Parathyroid adenoma (tissue), 2 donors: ENCODE results near the gene NMNAT1.
A peak's percentile ranks its signal among the peaks of the same experiment; 100 is the strongest.

Experiments used
- H2AFZ ChIP-seq: fragments of 300-600 bp; sonication (generic); one replicate; pipeline ENCODE4 v1.7.0; 2017; ENCODE audit warnings: antibody characterized with exemption, mild to moderate bottlenecking
- H3K27ac ChIP-seq: fragments of 300-600 bp; sonication (generic); one replicate; pipeline ENCODE4 v1.7.0; 2017
- H3K27me3 ChIP-seq: fragments of 300-600 bp; sonication (generic); one replicate; pipeline ENCODE4 v1.7.0; 2017; ENCODE audit warnings: low read length; ENCODE audit not compliant: control insufficient read depth, insufficient read depth
- H3K36me3 ChIP-seq: fragments of 300-600 bp; sonication (generic); one replicate; pipeline ENCODE4 v1.7.0; 2017; ENCODE audit warnings: low read length; ENCODE audit not compliant: control insufficient read depth, insufficient read depth
- H3K4me1 ChIP-seq: fragments of 300-600 bp; sonication (generic); one replicate; pipeline ENCODE4 v1.7.0; 2017; ENCODE audit warnings: control low read depth
- H3K4me2 ChIP-seq: fragments of 300-600 bp; sonication (generic); one replicate; pipeline ENCODE4 v1.7.0; 2017; ENCODE audit warnings: low read length
- H3K4me3 ChIP-seq: fragments of 300-600 bp; sonication (generic); one replicate; pipeline ENCODE4 v1.7.0; 2017; ENCODE audit warnings: low read depth, low read length
- H3K79me2 ChIP-seq: fragments of 300-600 bp; sonication (generic); one replicate; pipeline ENCODE4 v1.7.0; 2017; ENCODE audit warnings: control low read depth
- H3K9ac ChIP-seq: fragments of 300-600 bp; sonication (generic); one replicate; pipeline ENCODE4 v1.7.0; 2017; ENCODE audit warnings: mild to moderate bottlenecking
- H3K9me3 ChIP-seq: fragments of 300-600 bp; sonication (generic); one replicate; pipeline ENCODE4 v1.7.0; 2017; ENCODE audit warnings: low read length; ENCODE audit not compliant: control insufficient read depth
- TF ChIP-seq, protein P1 (sequence below): fragments of 300-600 bp; sonication (generic); IDR thresholded peaks from one replicate; pipeline ENCODE4 v1.7.0; 2017; ENCODE audit warnings: antibody characterized with exemption, mild to moderate bottlenecking
- donor health status: primary hyperparathyroidism.

NMNAT1 gene

GRCh38 chr1:9990944-9991343, 47.7 kb downstream of the NMNAT1 start:
- Histone ChIP-seq H3K27ac (no peak overlapping the region), H3K79me2 (no peaks in the 10 kb centered on the region), H3K4me2 (no peak overlapping the region), H3K36me3 (no peaks in the 10 kb centered on the region), H3K27me3 (no peaks in the 10 kb centered on the region), H2AFZ (no peak overlapping the region), H3K9ac (no peak overlapping the region), H3K9me3 (no peaks in the 10 kb centered on the region), H3K4me3 (no peak overlapping the region), H3K4me1 (no peaks in the 10 kb centered on the region)
- TF ChIP-seq, protein P1, sequence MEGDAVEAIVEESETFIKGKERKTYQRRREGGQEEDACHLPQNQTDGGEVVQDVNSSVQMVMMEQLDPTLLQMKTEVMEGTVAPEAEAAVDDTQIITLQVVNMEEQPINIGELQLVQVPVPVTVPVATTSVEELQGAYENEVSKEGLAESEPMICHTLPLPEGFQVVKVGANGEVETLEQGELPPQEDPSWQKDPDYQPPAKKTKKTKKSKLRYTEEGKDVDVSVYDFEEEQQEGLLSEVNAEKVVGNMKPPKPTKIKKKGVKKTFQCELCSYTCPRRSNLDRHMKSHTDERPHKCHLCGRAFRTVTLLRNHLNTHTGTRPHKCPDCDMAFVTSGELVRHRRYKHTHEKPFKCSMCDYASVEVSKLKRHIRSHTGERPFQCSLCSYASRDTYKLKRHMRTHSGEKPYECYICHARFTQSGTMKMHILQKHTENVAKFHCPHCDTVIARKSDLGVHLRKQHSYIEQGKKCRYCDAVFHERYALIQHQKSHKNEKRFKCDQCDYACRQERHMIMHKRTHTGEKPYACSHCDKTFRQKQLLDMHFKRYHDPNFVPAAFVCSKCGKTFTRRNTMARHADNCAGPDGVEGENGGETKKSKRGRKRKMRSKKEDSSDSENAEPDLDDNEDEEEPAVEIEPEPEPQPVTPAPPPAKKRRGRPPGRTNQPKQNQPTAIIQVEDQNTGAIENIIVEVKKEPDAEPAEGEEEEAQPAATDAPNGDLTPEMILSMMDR, result no peak

DNA sequence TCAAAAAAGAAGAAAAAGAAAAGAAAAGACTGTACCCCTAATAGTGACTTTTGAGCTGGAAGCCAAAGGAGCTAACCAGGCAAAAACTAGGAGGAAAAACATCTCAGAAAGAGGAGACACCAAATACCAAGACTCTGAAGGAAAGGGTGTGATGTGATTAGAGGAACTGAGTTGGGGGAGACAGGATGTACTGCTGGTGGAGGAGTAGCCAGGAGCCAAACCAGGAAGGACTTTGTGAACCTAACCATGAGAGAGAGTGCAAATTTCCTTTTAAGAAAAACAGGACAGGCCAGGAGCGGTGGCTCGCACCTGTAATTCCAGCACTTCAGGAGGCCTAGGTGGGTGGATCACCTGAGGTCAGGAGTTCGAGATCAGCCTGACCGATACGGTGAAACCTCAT, 49.6 kb downstream of the NMNAT1 start:
- no peaks in the 10 kb centered on the region for H3K79me2 ChIP-seq
- no peak overlapping the region for H3K4me3 ChIP-seq
- H3K4me1 ChIP-seq, result no peaks in the 10 kb centered on the region
- no peaks in the 10 kb centered on the region for H3K9me3 ChIP-seq
- H3K27ac ChIP-seq, result no peak overlapping the region
- no peak overlapping the region for H3K4me2 ChIP-seq
- no peak overlapping the region for H2AFZ ChIP-seq
- no peak overlapping the region for H3K9ac ChIP-seq
- no peaks in the 10 kb centered on the region for H3K36me3 ChIP-seq
- H3K27me3 ChIP-seq, result no peaks in the 10 kb centered on the region
- TF ChIP-seq, protein P1, result no peak

DNA sequence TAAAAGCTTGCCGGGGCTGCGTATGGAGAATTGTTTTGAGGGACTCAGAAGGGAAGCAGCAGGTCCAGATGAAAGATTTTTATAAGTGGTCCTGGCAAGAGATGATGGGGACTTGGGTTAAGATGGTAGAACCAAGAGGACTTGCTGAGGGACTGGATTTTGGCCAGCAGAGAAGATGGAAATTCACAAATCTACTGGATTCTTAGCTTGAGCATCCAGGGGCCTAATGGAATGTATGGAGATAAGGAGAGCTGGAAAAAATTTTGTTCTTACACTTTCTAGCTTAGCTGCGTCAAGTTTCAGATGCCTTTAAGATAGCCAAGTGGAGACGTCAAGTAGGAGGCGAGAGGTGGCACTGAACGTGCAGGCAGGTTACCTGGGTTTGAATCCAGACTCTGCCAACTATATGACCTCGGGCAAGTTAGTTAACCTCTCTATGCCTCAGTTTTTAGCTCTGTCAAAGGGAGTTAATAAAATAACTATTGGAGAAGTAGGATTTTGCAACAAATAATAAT, 50.3 kb downstream of the NMNAT1 start:
- TF ChIP-seq, protein P1, result no peak
- H3K4me2 ChIP-seq, result no peak overlapping the region
- H3K27ac ChIP-seq, result no peak overlapping the region
- no peak overlapping the region for H2AFZ ChIP-seq
- H3K27me3 ChIP-seq, result no peaks in the 10 kb centered on the region
- no peaks in the 10 kb centered on the region for H3K9me3 ChIP-seq
- no peaks in the 10 kb centered on the region for H3K36me3 ChIP-seq
- H3K79me2 ChIP-seq, result no peaks in the 10 kb centered on the region
- H3K4me3 ChIP-seq, result no peak overlapping the region
- H3K4me1 ChIP-seq, result no peaks in the 10 kb centered on the region
- no peak overlapping the region for H3K9ac ChIP-seq

DNA sequence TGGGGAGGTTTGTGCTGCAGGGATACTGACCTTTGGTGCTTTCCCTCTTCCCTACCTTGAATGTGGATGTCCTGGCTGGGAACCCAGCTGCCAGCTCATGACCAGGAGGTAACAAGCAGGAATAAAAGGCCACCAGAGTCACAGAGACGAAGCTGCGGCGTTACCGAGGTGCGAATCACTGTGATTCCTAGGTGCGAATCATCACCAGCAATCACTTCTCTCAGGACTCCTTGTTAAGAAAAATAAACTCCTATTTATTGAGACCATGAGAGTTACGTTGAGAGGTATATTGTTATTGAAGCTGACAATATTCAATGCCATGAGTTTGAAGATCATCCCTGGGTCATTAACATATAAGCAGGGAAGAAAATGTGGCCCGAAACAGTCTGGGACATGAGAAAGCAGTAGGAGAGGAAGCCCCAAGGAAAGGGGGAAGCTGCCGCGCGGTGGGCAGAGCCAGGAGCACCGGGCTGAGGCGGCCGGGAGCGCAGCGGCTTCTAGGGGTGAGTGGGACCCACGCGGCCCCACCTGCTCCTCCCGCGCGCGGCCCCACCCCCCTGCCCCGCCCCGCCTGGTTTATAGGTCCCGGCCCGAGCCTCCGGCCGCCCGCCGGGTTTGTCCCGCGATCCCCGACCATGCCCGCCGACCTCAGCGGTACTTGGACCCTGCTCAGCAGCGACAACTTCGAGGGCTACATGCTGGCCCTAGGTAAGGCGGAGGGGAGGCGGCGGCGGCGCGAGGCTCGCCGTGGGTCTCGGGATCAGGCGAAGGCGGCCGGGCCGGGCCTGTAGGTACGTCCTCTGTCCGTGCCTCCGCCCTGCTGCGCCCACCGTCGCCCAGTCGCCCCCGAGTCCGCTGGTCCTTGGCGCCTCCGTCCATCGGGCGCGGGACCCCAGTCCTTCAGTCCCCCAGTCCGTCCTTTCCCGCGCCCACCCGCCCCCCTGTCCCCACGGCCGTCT, 53.6 kb downstream of the NMNAT1 start, which contains the start of gene RBP7:
RBP7 (plus strand) TSS at position 605 of the 959 bp plus-strand sequence; CDS start at position 636, 31 bp downstream.
- TF ChIP-seq, protein P1, result no peak
- Histone ChIP-seq H3K9me3 (no peaks in the 10 kb centered on the region), H3K36me3 (no peaks in the 10 kb centered on the region), H3K27ac (no peak within 1 kb of the TSS), H3K4me2 (peak within 1 kb of the TSS; percentile 71), H3K79me2 (no peaks in the 10 kb centered on the region), H3K4me3 (peak within 1 kb of the TSS; percentile 54), H3K9ac (no peak within 1 kb of the TSS), H3K4me1 (no peaks in the 10 kb centered on the region), H3K27me3 (no peaks in the 10 kb centered on the region), H2AFZ (peak within 1 kb of the TSS; percentile 74)
